Nephron progenitor cell (in vitro differentiated cells): ENCODE measurements around the gene B3GALT6.

Source experiments
- DNase-seq: peaks from one replicate; pipeline ENCODE4 v3.0.0; 2021
- H3K27ac Mint-ChIP-seq: 2 replicates; pipeline ENCODE4 v1.8.0; 2021; ENCODE audit warnings: mild to moderate bottlenecking, moderate library complexity, mixed read lengths
- H3K27me3 Mint-ChIP-seq: 2 replicates; pipeline ENCODE4 v1.8.0; 2021; ENCODE audit warnings: mild to moderate bottlenecking, low read depth, mixed read lengths; ENCODE audit not compliant: poor library complexity
- H3K36me3 Mint-ChIP-seq: 2 replicates; pipeline ENCODE4 v1.8.0; 2021; ENCODE audit warnings: low read depth, mixed read lengths
- H3K4me1 Mint-ChIP-seq: 2 replicates; pipeline ENCODE4 v1.8.0; 2021; ENCODE audit warnings: mixed read lengths
- H3K4me3 Mint-ChIP-seq: 2 replicates; pipeline ENCODE4 v1.8.0; 2021; ENCODE audit warnings: mild to moderate bottlenecking, moderate library complexity, mixed read lengths
- H3K9me3 Mint-ChIP-seq: 2 replicates; pipeline ENCODE4 v1.8.0; 2021; ENCODE audit warnings: mild to moderate bottlenecking, moderate library complexity, mixed read lengths
- TF ChIP-seq, protein P1 (sequence below): fragments of 200-600 bp; sonication (generic); IDR thresholded peaks from 2 replicates; pipeline ENCODE4 v1.5.0; 2021; ENCODE audit warnings: antibody characterized with exemption

The B3GALT6 gene

GRCh38 chr1:1215881-1216605 is 16.0 kb upstream of the B3GALT6 start:
- Mint-ChIP-seq H3K9me3 (no peaks in the 10 kb centered on the region), H3K27me3 (no peaks in the 10 kb centered on the region), H3K27ac (peak overlapping the region; percentile 81), H3K36me3 (peaks cover 6% of the 10 kb centered on the region), H3K4me3 (no peak overlapping the region), H3K4me1 (no peaks in the 10 kb centered on the region)
- TF ChIP-seq, protein P1, sequence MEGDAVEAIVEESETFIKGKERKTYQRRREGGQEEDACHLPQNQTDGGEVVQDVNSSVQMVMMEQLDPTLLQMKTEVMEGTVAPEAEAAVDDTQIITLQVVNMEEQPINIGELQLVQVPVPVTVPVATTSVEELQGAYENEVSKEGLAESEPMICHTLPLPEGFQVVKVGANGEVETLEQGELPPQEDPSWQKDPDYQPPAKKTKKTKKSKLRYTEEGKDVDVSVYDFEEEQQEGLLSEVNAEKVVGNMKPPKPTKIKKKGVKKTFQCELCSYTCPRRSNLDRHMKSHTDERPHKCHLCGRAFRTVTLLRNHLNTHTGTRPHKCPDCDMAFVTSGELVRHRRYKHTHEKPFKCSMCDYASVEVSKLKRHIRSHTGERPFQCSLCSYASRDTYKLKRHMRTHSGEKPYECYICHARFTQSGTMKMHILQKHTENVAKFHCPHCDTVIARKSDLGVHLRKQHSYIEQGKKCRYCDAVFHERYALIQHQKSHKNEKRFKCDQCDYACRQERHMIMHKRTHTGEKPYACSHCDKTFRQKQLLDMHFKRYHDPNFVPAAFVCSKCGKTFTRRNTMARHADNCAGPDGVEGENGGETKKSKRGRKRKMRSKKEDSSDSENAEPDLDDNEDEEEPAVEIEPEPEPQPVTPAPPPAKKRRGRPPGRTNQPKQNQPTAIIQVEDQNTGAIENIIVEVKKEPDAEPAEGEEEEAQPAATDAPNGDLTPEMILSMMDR, result no peak
- DNase-seq, result no peak

DNA sequence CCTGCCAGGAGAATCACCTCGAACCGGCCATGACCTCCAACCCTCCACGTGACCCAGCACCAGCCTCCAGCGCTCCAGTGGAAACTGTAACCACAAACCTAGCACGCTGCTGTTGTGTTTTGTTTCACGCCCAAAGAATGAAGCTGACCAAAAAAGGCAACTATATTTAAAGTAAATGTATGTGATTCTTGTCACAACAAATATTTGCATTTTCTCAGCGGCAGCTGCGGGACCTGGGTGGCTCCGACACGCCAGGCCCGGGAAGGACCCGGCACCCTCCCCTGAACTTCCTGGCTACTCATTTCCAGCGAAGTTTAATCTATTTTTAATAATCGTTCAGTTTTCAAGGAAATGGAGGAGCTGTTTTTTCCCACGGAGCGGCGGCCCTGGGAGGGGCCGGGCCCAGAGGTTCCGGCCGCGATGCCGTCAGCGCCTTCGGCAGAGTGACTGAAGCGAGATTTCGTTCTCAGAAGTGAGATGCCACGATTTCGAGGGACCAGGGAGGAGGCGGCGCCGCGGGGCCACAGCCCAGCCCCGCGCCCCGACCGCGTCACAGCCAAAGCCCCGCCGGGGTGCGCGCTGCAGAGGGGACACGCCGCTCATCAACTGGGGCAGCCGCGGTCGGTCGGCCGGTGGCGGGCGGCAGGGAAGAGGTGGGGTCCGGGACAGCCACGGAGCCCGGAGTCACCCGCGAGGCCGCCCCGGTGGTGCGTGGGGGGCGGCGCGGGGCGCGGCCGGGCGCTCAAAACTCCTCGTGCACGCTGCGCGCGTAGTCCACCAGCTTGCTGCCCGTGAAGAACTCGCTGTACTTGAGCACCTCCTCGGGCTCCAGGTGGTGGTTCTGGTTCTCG is 15.0 kb upstream of the B3GALT6 start:
- Mint-ChIP-seq H3K36me3 (peaks cover 6% of the 10 kb centered on the region), H3K4me3 (no peak overlapping the region), H3K4me1 (no peaks in the 10 kb centered on the region), H3K27me3 (no peaks in the 10 kb centered on the region), H3K27ac (peak overlapping the region; percentile 81), H3K9me3 (no peaks in the 10 kb centered on the region)
- DNase-seq, result no peak
- TF ChIP-seq, protein P1, result no peak

- TF ChIP-seq, protein P1, result no peak
- no peaks in the 10 kb centered on the region for H3K27me3 Mint-ChIP-seq
- DNase-seq, result no peak
- no peaks in the 10 kb centered on the region for H3K9me3 Mint-ChIP-seq
- no peaks in the 10 kb centered on the region for H3K4me1 Mint-ChIP-seq
- H3K36me3 Mint-ChIP-seq, result peaks cover 9% of the 10 kb centered on the region
- H3K4me3 Mint-ChIP-seq, result no peak overlapping the region
- H3K27ac Mint-ChIP-seq, result no peak overlapping the region
These were observed 14.2 kb upstream of the B3GALT6 start for GRCh38 chr1:1217621-1218523.

- TF ChIP-seq, protein P1, result no peak
- Mint-ChIP-seq H3K9me3 (no peaks in the 10 kb centered on the region), H3K4me1 (no peaks in the 10 kb centered on the region), H3K27me3 (no peaks in the 10 kb centered on the region), H3K4me3 (no peak overlapping the region), H3K36me3 (peaks cover 14% of the 10 kb centered on the region), H3K27ac (no peak overlapping the region)
- DNase-seq, result no peak
These were observed 13.4 kb upstream of the B3GALT6 start for GRCh38 chr1:1218524-1219200.

GRCh38 chr1:1219341-1219740 is 12.7 kb upstream of the B3GALT6 start:
- Mint-ChIP-seq H3K27ac (no peak overlapping the region), H3K36me3 (peaks cover 14% of the 10 kb centered on the region), H3K9me3 (no peaks in the 10 kb centered on the region), H3K4me1 (no peaks in the 10 kb centered on the region), H3K27me3 (no peaks in the 10 kb centered on the region), H3K4me3 (no peak overlapping the region)
- TF ChIP-seq, protein P1, result no peak
- no peak for DNase-seq
